DMS53 (cell line): Measurements from ENCODE around the gene LMX1A.
A peak's percentile ranks its signal among the peaks of the same experiment; 100 is the strongest.

ENCODE experiments used
- DNase-seq: peaks from one replicate; lab custom pipeline; 2025; lab: John Stamatoyannopoulos, UW

LMX1A gene

DNA sequence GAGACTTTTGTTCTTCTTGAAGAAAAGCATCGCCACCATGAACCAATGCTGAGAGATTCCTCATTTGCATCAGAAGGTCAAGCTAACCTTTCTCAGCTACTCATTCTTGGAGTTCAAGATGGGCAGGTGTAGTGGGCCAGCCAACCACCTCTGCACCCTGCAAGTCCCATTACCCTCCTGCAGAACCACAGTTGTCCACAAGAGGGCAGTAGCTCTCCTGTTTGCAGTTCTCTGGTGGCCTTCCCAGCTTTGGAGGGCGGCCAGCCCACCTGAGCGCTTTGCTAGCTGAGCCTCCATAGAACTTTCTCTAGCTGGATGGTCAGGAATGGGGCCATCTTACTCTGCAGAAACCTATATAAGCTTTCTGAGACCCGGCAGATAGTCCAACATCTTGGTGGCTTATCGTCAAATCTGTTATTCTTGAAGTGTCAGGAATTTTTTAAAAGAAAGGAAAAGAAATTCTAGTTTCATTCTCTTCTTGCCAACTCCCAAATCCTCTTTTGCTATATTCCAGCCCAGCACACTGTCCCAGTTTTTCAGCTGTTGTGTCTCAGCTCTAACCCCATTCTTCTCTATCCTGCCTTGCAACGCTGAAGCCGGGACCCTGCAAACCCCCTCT is 11.0 kb upstream of the LMX1A start:
- DNase-seq: peak; percentile 79

DNA sequence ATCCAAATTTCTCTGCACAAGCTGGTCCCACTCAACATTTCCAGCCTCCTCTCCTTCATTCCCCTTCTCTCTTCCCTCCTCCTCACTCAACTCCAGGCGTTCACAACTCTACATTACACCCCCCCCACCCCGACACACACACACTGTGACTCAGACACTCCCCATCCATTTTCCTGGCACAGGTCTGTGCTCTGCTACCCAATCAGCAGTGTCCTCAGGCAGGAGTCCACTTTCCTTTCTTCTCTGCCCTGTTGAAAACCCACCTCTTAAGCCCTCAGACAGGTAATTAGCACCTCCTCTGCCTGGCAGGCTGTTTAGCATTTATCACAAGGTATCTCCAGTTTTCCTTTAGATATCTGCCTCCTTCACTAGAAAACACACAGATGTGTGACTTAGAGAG is 8.8 kb upstream of the LMX1A start:
- no peak for DNase-seq

DNA sequence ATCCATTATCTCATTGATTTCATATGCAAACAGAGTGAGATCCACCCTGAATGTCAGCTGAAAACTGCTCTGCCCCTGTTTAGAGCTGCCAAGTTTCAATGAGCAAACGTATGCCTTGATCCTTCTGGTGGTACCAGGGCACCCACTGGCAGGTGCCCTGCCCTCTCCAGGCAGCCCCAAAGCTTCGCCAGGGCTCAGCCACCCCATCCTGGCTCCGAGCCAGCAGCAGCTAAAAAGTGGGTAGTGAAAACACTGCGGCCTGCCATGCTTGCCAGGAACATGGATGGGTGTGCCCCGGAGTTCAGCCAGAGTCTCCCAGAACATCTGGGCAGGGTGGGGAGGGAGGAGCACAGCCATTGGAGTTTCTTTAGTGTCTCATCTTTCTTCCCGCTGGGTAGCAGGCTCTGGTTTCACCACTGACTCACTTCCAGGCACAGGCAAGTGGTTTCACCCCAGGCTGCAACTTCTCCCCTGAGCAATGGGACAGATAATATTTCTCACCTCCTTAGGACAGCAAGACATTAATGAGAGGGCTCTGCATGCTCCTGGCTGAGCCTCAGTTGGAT is 8.1 kb upstream of the LMX1A start:
- no peak for DNase-seq

DNA sequence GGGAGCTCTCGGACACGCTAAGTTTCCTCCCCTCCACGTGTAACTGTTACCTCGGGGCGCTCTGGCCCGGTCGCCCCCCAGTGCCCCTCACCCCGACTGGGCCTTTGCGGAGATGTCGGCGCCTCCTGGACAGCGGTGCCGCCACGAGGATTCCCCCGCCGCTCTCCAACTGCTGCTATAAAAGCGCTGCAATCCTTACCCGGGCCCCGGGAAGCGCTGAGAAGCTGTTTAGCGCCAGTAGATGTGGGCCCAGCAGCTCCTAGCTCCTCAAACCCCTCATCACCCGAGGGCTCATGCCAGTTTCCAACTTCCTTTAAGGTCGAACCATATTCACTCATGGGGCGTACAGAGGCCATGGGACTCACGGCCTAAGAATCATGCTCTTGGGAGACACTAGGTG is 361 bp upstream of the LMX1A start:
- DNase-seq: no peak

DNA sequence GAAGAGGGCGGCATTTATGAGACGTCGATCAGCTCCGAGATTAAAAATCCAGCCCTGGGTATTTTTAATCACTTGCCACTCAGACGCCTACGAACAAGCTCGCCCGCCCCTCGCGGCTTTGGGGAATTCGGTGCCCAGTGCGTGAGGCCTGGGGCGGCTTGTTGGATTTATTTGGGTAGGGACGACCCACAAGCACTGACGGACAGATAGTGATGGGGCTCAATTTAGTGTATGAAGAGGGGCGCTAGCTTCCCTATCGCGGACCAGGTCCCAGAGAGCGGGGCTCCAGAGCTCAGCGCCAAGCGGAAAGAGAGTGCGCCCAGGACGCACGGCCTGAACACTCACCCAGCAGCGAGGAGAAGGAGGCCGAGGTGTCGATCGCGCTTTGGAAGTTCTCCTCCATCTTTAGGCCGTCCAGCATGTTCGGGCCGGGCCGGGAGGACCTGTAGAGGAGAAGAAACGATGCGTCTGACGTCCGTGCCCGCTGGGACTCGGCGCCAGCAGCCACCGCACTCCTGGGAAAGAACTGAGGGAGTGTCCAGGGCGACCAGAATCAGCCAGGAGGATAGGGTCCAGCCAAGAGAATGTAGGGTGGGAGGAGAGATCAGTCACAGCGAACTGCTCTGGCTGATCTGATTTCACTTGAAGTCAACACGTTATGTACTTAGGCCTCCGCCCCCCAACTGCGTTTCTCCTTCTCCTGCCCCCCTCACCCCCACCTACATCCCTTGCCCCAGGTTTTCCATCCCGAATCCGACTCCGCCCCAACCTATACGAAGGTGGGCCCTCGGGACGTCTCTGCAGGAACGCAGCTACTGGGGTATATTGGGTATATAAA is 1.2 kb downstream of the LMX1A start:
- peak; percentile 59 for DNase-seq

DNA sequence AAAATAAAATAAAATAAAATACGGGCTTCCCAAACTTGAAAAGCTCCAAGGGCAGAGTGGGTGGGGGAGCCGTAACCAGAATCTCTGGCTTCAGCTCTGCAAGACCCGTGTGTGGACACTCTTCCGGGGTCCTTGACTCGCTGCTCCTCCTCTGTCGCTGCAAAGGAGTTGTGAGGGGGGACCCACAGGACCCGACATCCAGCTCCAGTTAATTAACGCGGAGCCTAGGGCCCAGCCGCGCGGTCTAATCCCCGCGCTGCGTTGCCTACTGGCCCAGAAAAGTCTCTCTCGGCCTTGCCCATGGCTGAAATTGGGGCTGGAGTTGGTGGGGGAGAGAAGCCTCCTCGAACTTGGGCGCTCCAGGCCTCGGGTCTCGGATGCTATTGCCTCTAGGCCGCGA is 1.8 kb downstream of the LMX1A start:
- peak; percentile 59 for DNase-seq

DNA sequence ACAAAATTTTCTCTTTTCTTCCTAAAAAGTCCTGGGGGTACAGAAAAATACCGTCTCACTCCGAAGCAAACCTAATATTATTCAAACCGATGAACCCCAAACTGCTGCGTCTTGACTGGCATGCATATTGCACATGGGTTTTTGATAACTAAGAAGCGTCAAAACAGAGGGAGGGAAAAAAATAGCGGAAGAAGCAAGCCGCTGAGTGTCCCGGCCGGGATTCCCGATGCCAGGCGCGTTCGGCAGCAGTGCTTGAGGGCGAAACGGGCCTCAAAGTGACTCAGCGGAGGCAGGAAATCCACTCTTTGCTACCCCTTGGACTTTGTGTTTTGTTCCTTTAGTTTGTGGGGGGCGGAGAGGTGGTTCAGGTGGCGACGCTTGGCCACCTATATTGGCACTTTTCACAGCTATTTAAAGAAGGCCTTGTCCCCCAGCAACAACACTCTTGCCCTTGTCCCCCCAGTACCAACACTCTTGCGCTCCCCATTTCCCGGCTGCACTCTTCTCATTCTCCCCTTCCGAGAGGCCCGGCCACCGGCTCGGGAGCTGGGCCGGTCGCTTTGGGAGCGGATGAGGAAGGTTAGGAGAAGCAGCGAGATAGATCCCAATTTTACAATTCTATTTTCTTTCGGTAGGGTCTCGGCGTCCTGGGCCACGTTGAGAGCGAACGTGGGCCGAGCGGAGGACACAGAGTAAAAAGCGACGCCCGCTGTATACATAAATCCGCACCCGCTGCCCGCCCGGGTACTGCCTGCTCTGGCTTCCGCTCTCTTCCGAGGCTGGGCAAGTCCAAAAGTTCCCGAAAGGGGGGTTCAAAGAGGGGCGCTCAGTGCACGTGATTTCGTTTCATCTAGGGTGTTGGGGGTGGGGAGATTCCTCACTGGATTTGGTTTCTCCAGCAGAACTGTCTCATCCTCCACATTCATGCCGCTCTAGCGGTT is 2.5 kb downstream of the LMX1A start:
- DNase-seq: peak; percentile 73

DNA sequence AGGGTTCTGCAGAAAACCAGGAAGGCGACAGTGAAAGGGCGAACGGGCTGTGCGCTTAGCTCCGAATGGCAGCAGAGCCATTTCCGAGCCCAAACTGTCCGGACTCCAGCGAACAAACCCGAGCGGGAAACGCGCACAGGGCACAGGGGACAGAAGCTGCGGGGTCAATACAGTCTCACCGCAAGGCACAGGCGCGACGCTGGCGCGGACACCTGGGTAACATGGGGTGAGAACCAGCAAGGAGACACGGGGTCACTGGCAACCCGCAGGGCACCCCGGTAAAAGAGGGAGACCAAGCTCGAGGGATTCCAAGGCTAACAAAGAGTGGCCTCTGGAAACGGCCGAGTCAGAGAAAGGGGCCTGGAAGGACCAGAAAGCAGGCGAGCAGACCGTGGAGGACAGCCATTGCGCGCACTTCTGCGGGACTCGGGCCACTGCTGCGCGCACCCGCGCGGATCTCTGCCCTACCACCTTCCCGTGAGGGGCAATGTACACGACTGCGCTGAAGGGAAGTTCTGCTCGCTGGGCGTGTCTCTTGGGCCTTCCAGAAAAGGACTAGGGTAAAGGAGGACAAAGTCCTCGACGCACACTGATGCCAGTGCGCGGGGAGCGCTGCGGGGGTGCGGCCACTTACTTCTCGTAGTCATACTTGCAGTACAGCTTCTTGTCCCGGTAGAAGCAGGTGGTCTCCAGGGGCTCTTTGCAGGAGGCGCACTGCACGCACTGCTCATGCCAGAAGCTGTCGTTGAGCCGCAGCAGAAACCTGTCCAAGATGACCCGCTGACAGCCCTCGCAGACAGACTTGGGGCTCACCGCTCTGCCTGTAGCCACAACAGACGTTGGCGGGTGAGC is 3.8 kb downstream of the LMX1A start:
- DNase-seq: peak; percentile 74

DNA sequence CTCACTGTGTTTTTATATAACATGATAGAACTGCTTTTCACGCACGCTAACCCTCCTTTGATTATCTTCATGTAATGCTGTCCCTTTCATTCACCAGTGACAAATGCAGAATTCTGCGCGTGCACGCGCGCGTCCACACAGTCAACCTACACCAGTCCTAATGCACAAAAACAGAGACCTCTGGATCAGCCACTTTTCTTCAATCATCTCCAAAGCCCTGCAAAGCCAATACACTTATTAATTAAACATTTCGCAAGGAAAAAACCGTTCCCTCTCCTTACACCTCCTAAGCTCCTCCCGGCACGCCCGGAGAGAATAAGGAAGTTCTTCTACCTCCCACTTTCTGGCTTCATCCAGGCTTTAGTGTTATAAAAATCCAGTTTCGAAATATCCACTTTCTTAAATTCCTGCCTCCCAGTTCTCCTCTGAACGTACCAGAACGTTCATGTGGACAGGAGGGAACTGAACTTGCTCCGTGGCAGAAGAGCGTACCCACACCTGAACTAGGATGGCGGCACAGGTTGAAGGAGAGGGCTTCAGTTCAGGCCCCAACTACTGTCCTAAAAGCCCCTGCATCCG is 4.6 kb downstream of the LMX1A start:
- DNase-seq: peak; percentile 54

DNA sequence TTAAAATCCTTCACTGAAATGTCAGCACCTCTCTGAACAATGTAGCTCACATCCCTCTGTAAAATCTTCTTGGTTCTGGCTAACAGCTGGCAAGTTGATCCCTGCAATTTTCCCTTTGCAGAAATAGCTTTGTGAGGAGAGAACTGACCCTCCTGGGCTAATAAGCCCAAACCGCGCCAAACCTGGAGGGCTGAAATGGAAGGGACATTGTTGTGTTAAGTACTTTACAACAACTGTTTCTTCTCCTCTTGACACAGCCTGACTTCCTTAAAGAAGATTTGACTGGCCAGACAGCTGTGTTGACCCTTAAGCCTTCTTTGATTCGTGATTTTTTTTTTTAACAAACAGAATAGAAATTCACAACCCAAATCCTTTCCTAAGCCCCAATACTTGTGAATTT is 5.7 kb downstream of the LMX1A start:
- no peak for DNase-seq

DNA sequence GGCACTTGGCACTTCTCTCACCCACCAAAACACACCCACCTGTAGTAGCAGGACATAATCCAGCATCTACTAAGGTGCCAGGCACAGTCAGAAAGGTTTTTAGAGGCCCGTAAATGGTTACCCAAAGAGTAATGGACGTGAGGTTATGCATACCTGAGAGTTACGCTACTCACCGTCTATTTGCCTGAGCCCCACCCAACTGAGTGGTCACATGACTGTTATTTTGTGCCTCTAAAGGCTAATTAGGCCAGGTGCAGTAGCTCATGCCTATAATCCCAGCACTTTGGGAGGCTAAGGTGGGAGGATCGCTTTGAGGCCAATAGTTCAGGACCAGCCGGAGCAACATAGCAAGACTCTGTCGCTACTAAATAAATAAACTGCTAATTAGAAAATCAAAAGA is 11.0 kb downstream of the LMX1A start:
- no peak for DNase-seq

DNA sequence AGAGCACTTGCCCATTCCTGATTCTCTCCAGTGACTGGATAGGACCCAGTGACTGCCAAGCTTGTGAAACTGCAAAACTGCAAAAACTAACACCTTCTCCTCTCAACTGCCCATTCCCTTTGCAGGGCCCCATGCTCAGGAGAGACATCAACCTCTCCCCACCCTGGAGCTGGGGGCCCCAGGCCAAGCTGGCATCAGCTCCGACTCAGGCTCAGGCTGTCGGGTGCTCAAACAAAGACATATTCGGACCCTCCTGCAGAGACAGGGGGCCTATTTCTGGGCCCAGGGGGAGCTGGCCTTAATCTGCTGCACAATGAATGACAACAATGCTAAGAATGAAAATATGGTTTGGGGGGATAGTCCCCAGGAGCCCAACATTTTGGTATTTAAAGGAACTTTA is 11.8 kb downstream of the LMX1A start:
- no peak for DNase-seq

DNA sequence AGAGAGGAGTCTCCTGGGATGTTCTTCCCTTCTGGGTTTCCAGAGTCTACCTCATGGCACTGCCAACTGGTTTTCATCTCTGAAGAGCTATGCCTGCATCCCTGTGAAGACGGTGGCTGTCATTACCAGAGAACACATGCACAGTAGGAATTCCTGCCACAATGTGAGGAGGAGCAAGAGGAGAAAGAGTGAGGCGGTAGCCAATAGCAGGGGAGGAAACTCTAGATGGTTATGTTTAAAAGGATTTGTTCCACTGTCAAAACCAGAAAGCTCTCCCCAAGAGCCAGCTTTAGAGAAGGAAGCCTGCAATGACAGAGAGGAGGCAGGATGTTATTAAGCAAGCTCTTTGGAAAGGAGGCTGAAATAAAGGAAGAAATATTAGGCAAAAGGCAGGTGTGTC is 12.3 kb downstream of the LMX1A start:
- no peak for DNase-seq

DNA sequence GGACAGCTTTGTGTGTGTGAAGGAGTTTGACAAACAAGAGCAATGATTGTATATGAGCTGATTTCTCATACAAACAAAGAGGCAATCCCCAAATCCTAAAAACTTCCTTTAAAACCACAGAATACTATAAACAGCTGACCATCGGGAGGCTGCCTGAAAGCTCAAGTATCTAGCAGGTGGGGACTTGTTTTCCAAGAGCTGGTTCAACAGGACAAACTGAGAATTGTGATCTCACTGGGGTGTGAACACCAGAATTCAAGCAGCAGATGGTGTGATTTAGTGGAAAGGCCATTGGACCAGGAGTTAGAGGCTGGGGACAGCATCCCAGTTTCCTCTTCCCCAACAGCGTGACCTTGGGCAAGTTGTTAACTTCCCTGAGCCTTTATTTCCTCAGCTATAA is 13.9 kb downstream of the LMX1A start:
- peak; percentile 44 for DNase-seq

DNA sequence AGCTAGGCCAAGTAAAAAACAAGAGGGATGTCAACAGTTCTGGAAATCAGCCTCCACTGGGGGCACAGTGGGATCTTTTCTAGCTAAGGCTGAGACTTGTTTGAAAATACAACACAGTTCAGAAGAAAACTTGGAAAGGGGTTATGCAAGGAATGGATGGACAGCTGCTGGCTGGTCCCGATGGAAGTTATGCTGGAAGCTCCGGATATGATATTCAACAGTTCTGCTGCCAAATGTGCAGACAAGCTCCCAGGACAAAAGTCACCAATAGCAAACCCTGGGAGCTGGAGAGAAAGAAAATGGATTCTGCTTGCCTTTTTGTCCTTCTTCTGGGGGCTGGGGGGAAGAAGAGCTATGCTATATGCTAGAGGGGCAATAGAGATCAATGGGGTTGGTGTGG is 14.3 kb downstream of the LMX1A start:
- no peak for DNase-seq

DNA sequence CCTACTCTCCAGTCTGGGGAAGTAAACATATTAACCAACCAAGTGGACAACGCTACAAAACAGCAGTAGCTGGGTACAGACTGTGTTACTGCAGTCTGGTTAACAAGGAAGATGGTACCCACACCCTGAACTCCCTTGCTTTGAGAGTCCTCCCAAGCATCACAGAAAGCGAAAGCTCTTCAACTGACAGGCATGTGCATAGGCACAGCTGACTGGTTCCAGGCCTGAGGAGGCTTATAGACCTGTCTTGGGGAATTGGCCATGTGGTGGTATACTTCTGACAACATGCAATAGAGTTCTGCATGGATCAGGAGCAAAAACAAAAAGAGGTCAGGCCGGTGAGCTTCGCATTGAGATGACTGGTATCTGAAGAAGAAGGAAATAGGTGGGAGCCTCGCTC is 17.4 kb downstream of the LMX1A start:
- DNase-seq: no peak

DNA sequence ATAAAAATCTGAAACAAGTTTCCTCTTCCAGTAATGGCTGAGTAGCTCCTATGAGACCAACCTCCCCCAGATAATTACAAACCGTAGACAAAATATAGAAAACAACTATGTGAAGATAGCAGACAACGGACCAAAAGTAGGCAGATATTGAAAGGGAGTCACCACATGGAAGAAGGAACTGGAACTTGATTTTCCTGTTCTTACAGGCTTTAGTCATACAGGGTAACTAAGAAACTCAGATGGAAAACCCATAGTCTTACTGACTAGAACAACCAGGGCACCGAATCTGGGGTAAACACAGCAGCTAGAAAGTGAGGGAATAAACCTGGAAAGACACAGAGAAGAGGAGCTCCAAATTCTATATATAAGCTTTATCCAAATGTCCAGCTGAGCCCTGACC is 26.0 kb downstream of the LMX1A start:
- DNase-seq: peak; percentile 69

DNA sequence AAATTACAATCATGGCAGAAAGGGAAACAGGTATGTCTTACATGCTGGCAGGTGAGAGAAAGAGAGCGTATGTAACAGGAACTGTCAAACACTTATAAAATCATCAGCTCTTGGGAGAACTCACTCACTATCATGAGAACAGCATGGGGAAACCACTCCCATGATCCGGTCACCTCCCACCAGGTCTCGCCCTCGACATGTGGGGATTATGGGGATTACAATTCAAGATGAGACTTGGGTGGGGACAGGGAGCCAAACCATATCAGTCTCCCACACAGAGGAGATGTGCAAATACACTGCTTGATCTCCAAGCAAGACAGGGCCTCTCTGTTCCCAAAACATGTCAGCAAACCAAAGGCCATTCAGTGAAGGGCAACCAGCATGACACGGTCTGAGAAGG is 27.4 kb downstream of the LMX1A start:
- no peak for DNase-seq

DNA sequence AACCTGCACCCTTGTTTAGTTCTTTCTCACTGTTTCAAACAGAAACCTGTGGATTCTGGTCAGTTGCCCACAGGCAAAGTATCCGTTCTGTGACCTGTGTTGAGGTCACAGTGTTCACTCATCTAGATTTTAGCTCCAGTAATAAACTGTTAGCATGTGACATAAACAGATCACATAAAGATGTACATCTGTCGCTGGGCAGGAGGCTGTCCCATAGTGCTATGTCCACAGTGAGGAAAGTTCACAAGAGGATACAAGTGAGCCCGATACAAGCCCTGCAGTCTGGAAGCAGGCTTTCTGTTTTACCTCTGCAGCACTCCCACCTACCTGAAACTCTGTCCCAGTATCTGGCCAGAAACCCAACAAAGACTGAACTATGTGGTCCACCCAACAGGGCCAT is 28.4 kb downstream of the LMX1A start:
- DNase-seq: no peak

DNA sequence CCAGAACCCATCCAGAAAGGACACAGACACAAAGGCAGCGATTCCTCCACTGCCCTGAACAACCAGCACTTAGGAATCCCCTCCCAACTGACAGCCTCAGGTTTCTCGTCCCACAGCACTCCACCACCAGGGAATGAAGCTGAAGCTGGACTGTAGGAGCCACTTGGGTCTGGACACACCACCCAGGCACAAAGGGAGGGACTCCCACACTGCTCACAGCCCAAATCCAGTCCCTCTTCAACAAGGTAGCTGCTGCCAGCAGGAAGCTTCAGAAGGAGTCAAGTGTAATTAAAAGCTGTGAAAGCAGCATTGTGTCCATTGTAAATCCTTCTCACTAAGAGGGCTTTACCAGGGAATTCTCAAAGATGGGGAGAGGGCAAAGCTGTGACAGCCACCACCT is 29.0 kb downstream of the LMX1A start:
- no peak for DNase-seq
